A673 (cell line): ENCODE measurements around the gene BAHD1.

Experiments
- CTCF ChIP-seq: fragments of 300-800, 200-600 bp; sonication (generic); conservative IDR thresholded peaks from 2 replicates; pipeline ENCODE4 v1.5.1; 2017; ENCODE audit warnings: low read depth, mild to moderate bottlenecking, antibody characterized with exemption, low read length, moderate library complexity, mixed read lengths
- EZH2 ChIP-seq: fragments of 200-600 bp; sonication (generic); IDR thresholded peaks from 2 replicates; pipeline ENCODE4 v1.6.1; 2017; ENCODE audit warnings: borderline replicate concordance, low read depth, mild to moderate bottlenecking, mixed read lengths, antibody characterized with exemption, low read length; ENCODE audit not compliant: poor library complexity, severe bottlenecking

- TF ChIP-seq CTCF = no peak
- no peak for TF ChIP-seq EZH2
Observed at GRCh38 chr15:40451527-40452158, 10.9 kb downstream of the BAHD1 start.
